Measurements from ENCODE around the gene DOK3.

DOK3 gene

GRCh38 chr5:177527595-177527994 lies 18.0 kb upstream of the DOK3 start:
- H3K36me3 ChIP-seq (ENCODE audit: low read length), result no peaks in the 10 kb centered on the region
- no peaks in the 10 kb centered on the region for H3K79me2 ChIP-seq (ENCODE audit: insufficient read depth, low read length)
- H3K9ac ChIP-seq (ENCODE audit: low read length), result no peak overlapping the region
- no peaks in the 10 kb centered on the region for H3K9me3 ChIP-seq (ENCODE audit: insufficient read depth, low read length)
- H3K4me2 ChIP-seq (ENCODE audit: low read depth, low read length, poor library complexity, severe bottlenecking), result no peak overlapping the region
- TF ChIP-seq CTCF (IDR thresholded peaks at IDR 0.05; ENCODE audit: insufficient read depth, low read length, poor library complexity, severe bottlenecking), result no peak
- no peak for TF ChIP-seq EZH2phosphoT487 (conservative IDR thresholded peaks at IDR 0.05; ENCODE audit: low read length)
- no peak overlapping the region for H3K27ac ChIP-seq (ENCODE audit: low read depth, low read length)
- H3K4me3 ChIP-seq (ENCODE audit: insufficient read depth, low read length, poor library complexity, severe bottlenecking), result no peak overlapping the region
- no peak overlapping the region for H2AFZ ChIP-seq (ENCODE audit: low read depth, low read length, severe bottlenecking)
- H3F3A ChIP-seq (ENCODE audit: insufficient read depth), result no peaks in the 10 kb centered on the region
- no peaks in the 10 kb centered on the region for H3K27me3 ChIP-seq (ENCODE audit: low read length)
- H3K9me2 ChIP-seq (replicated peaks; ENCODE audit: insufficient read depth, low read length), result no peaks in the 10 kb centered on the region
- H4K20me1 ChIP-seq (ENCODE audit: low read depth, low read length), result no peaks in the 10 kb centered on the region

DNA sequence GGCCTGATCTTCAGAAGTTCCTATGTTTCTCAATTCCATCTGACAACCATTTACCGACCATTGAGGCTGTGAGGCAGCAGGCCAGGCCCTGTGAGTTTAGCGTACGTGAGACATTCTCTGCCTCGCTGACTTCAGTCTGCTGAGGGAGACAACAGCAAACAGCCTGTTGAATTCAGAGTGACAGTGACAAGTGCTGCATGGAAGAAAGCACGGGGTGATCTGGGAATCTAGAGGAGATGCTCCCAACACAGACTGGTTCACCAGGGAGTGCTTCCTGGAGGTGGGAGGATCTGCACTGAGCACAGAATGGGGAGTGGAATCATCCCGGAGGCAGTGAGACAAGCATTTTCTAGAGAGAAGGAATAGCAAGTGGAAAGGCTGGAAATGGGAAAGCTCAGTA lies 17.2 kb upstream of the DOK3 start:
- no peaks in the 10 kb centered on the region for H3K79me2 ChIP-seq (ENCODE audit: insufficient read depth, low read length)

GRCh38 chr5:177526191-177526590 lies 16.6 kb upstream of the DOK3 start:
- H3K4me3 ChIP-seq (ENCODE audit: insufficient read depth, low read length, poor library complexity, severe bottlenecking), result no peak overlapping the region
- H4K20me1 ChIP-seq (ENCODE audit: low read depth, low read length), result no peaks in the 10 kb centered on the region
- H3K27me3 ChIP-seq (ENCODE audit: low read length), result no peaks in the 10 kb centered on the region
- H2AFZ ChIP-seq (ENCODE audit: low read depth, low read length, severe bottlenecking), result no peak overlapping the region
- no peaks in the 10 kb centered on the region for H3K9me2 ChIP-seq (replicated peaks; ENCODE audit: insufficient read depth, low read length)
- no peaks in the 10 kb centered on the region for H3K9me3 ChIP-seq (ENCODE audit: insufficient read depth, low read length)
- H3K27ac ChIP-seq (ENCODE audit: low read depth, low read length), result no peak overlapping the region
- H3K4me2 ChIP-seq (ENCODE audit: low read depth, low read length, poor library complexity, severe bottlenecking), result no peak overlapping the region
- no peak for TF ChIP-seq CTCF (IDR thresholded peaks at IDR 0.05; ENCODE audit: insufficient read depth, low read length, poor library complexity, severe bottlenecking)
- no peak for TF ChIP-seq EZH2phosphoT487 (conservative IDR thresholded peaks at IDR 0.05; ENCODE audit: low read length)
- H3K9ac ChIP-seq (ENCODE audit: low read length), result no peak overlapping the region
- H3K36me3 ChIP-seq (ENCODE audit: low read length), result no peaks in the 10 kb centered on the region
- no peaks in the 10 kb centered on the region for H3K79me2 ChIP-seq (ENCODE audit: insufficient read depth, low read length)
- H3F3A ChIP-seq (ENCODE audit: insufficient read depth), result no peaks in the 10 kb centered on the region

More for the DNA sequence above, 17.2 kb upstream of the DOK3 start:
- Histone ChIP-seq H3K9ac (ENCODE audit: low read length) (no peak overlapping the region), H3K4me2 (ENCODE audit: low read depth, low read length, poor library complexity, severe bottlenecking) (no peak overlapping the region), H3K9me2 (replicated peaks; ENCODE audit: insufficient read depth, low read length) (no peaks in the 10 kb centered on the region), H4K20me1 (ENCODE audit: low read depth, low read length) (no peaks in the 10 kb centered on the region), H3K27me3 (ENCODE audit: low read length) (no peaks in the 10 kb centered on the region), H2AFZ (ENCODE audit: low read depth, low read length, severe bottlenecking) (no peak overlapping the region), H3K27ac (ENCODE audit: low read depth, low read length) (no peak overlapping the region), H3K36me3 (ENCODE audit: low read length) (no peaks in the 10 kb centered on the region), H3K4me3 (ENCODE audit: insufficient read depth, low read length, poor library complexity, severe bottlenecking) (no peak overlapping the region), H3K9me3 (ENCODE audit: insufficient read depth, low read length) (no peaks in the 10 kb centered on the region), H3F3A (ENCODE audit: insufficient read depth) (no peaks in the 10 kb centered on the region)
- TF ChIP-seq CTCF (IDR thresholded peaks at IDR 0.05; ENCODE audit: insufficient read depth, low read length, poor library complexity, severe bottlenecking), result no peak
- TF ChIP-seq EZH2phosphoT487 (conservative IDR thresholded peaks at IDR 0.05; ENCODE audit: low read length), result no peak

Measured in SU-DHL-6 (cell line).